Measurements from ENCODE around the gene NLRC3.

NLRC3 gene

DNA sequence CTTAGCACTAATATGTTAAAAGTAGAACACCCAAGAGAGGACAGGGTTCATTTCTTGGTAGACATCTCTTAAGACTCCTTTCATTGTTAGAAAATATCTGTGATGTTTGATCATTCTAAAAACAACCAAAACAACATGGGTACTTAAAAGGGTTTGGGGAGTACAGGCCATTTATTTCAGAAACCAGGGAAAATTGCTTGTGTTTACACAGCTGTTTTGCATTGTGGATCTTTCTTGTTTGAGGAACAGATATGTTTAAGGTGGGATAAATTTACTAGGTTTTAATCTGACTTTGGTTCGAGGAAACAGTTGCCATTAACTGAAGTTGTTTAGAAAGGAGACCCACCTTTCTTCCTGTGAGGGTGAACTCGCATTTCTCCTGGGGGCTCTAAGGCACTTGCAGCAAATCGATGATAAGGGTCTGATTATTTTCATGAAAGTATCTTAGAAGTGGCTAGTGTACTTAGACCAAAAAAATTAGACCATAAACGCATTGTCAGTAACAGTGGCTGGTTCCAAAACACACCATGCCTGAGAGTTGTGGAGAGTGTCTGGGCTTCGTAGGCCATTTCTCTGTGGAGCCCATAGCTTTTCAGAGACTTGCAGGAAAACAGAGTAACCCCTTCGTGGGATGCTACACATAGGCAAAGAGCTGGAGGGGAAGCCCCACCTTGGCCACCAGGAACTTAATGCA, 58.8 kb downstream of the NLRC3 start:
- FAIRE-seq, result no peak
- no peak for DNase-seq (ENCODE audit: insufficient read length, low spot score)
- TF ChIP-seq, protein P1, sequence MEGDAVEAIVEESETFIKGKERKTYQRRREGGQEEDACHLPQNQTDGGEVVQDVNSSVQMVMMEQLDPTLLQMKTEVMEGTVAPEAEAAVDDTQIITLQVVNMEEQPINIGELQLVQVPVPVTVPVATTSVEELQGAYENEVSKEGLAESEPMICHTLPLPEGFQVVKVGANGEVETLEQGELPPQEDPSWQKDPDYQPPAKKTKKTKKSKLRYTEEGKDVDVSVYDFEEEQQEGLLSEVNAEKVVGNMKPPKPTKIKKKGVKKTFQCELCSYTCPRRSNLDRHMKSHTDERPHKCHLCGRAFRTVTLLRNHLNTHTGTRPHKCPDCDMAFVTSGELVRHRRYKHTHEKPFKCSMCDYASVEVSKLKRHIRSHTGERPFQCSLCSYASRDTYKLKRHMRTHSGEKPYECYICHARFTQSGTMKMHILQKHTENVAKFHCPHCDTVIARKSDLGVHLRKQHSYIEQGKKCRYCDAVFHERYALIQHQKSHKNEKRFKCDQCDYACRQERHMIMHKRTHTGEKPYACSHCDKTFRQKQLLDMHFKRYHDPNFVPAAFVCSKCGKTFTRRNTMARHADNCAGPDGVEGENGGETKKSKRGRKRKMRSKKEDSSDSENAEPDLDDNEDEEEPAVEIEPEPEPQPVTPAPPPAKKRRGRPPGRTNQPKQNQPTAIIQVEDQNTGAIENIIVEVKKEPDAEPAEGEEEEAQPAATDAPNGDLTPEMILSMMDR (IDR thresholded peaks at IDR 0.05; ENCODE audit: insufficient read depth, missing control alignments), result no peak

DNA sequence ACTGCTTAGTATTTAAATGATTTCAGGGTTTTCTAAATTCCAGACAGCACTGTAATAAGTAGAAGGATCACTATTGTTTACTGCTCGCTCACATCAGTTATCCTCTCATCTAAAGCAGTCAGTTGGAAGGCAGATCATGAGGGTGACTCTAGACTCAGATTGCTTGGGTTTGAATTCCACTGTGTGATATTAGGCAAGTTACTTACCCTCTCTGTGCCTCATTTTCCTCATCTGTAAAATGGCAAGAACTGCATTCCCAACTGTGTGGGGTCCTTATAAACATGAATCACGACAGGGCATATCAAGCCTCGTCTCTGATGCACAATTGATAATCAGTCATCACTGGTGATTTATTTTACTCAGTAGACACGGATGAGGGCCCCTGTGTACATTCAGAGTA, 61.3 kb downstream of the NLRC3 start:
- TF ChIP-seq, protein P1 (IDR thresholded peaks at IDR 0.05; ENCODE audit: insufficient read depth, missing control alignments), result no peak
- DNase-seq (ENCODE audit: insufficient read length, low spot score) (no peak), FAIRE-seq (no peak)

DNA sequence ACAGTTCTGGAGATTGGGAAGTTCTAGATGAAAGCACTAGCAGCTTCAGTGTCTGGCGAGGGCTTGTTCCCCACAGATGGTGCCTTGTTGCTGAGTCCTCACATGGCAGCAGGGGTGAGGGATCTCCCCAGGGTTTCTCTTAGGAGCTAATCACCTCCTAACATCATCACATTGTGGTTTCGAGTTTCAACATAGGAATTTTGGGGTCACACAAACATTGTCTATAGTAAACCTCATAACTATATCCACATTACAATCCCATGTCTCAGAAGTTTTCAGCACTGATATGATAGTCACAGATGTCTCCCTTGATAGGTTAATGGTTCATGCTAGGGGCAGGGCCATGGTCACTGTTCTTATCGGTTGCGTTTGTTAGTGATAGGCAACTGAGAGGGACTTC, 62.6 kb downstream of the NLRC3 start:
- FAIRE-seq, result no peak
- TF ChIP-seq, protein P1 (IDR thresholded peaks at IDR 0.05; ENCODE audit: insufficient read depth, missing control alignments), result no peak

DNA sequence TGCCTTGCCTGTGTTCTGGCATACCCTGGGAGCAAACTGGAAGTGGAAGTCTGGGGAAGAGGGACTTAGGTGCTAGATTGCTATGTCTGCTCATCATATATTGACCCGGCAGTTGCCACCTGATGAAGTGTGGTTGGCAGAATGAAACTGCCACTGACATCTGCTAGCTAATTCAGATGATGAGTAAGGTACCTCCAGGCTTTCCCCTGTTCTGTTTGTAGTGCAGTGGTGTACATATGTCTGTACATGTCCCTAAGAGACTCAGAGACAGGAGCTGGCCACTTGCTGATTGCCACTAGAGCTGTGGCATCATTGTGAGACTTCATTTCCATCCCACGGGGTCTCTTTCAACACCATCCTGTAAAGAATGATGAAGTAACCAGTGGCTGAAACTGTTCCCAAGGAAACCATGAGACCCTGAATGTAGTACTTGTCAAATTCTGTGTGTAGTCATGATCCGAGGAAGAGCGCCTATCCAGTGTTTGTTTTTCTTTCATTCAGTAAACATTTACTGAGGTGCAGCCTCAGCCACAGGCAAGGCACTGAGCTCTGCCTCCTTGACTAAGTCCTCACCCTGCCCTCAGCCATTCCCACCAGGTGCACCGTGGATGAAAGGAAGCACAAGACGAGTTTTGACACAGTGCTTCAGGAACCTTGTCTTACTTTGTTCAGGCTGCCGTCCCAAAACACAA, 63.2 kb downstream of the NLRC3 start:
- TF ChIP-seq, protein P1 (IDR thresholded peaks at IDR 0.05; ENCODE audit: insufficient read depth, missing control alignments), result no peak
- DNase-seq (ENCODE audit: insufficient read length, low spot score) (no peak), FAIRE-seq (no peak)

More for the DNA sequence above, 62.6 kb downstream of the NLRC3 start:
- no peak for DNase-seq (ENCODE audit: insufficient read length, low spot score)

DNA sequence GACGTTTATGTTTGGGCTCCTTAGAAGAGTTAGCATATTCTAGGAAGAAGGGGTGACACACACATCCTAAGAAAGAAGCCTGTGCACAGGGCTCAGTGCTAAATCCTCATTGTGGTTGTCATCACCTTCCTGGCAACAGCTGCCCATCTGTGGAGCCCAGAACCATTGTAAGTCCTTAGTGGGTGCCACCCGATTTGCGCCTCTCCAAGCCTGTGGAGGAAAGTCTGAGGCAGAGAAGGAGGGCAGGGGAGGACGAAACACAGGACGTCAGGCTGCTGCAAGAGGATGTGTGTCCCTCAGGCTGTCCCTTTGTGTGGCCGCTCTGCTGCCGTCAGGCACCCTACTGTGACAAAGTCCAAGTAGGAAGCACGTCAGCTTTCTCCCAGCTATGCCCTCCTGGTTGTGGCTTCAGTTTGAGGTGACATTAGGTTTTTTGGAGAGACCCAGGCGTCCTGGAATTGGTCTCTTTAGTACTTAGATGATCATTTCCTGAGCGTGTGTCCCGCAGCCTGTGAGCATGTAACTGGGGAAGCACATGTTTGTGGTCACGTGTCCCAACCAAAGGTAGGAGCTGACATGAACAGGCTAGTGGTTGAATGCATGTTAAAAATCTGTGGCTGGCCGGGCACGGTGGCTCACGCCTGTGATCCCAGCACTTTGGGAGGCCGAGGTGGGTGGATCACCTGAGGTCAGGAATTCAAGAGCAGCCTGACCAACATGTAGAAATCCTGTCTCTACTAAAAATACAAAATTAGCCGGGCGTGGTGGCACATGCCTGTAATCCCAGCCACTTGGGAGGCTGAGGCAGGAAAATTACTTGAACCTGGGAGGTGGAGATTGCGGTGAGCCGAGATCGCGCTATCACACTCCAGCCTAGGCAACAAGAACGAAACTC, 65.7 kb downstream of the NLRC3 start:
- DNase-seq (ENCODE audit: insufficient read length, low spot score) (no peak), FAIRE-seq (no peak)
- TF ChIP-seq, protein P1 (IDR thresholded peaks at IDR 0.05; ENCODE audit: insufficient read depth, missing control alignments), result no peak

DNA sequence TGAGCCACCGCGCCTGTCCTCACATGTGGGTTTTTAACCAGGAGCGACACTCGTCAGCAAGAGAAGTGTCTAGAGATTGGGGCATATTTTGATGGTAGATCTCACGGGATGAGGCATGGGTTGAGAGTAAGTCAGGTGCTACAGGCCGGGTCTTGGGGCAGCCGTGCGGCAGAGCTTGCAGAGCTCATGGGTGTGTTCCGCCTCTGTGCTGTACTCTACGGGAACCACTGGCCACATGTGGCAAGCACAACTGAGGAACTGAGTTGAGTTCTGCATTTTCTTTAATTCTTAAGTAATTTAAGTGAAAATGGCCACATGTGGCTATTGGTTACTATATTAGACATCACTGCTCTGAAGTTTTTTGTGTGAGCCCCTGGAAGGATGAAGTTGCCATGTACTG, 66.8 kb downstream of the NLRC3 start:
- no peak for FAIRE-seq

More for the DNA sequence above, 66.8 kb downstream of the NLRC3 start:
- no peak for DNase-seq (ENCODE audit: insufficient read length, low spot score)
- TF ChIP-seq, protein P1 (IDR thresholded peaks at IDR 0.05; ENCODE audit: insufficient read depth, missing control alignments), result no peak

All from D721Med (cell line).